NCI-H187 treated with DMSO at 0.1 percent for 48 hours (cell line): ENCODE measurements around the gene RGS9.

Experiments used
- DNase-seq: peaks from one replicate; lab custom pipeline; 2025; lab: John Stamatoyannopoulos, UW

Gene RGS9

GRCh38 chr17:65261152-65261551 is 124.0 kb downstream of the RGS9 start:
- DNase-seq, result no peak

- no peak for DNase-seq
These were observed 124.8 kb downstream of the RGS9 start for GRCh38 chr17:65261682-65262636.

GRCh38 chr17:65265276-65265675 is 128.1 kb downstream of the RGS9 start:
- no peak for DNase-seq

DNA sequence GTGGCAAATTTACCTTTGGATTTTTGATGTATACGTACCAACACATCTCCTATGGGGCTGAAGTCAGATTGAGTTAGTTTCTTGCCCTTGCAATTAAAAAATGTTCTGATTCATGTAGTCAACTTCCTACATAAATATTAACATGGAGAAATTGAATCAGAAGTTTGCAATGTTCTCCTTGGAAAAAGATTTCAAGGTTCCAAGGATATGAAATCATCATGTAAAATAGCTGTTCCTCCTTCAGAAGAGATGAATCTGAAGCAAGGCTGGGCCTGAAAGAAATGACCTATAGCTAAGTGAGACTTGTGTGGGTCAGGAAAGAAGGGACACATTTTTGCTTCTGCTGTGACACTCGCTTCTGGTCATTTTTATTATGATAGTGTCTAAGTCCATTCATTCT is 131.7 kb downstream of the RGS9 start:
- no peak for DNase-seq

- DNase-seq, result no peak
These were observed 133.5 kb downstream of the RGS9 start for GRCh38 chr17:65270499-65271253.

DNA sequence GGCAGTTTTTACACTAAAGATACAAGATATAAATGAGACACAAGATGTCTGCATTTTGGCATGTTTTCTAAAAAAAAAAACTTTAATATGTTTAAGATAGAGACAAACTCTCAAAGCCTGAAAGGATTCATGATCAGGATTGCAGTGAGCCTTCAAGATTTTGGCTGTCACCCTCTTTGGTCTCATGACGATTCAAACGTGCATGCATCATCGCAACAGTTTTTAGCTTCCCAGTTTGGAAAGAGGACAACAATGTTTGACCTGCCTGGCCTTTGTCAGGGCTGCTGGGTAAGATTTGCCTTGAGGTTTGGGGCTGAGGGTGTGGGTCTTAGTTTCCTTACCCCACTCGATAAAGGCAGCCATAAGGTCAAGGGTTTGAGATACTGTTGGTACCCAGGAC is 134.1 kb downstream of the RGS9 start:
- DNase-seq, result no peak
